ENCODE results near the gene MAPK8IP3.

MAPK8IP3 gene

GRCh38 chr16:1788708-1789100, 82.7 kb downstream of the MAPK8IP3 start:
- TF ChIP-seq ZBTB7A (IDR thresholded peaks at IDR 0.05; ENCODE audit: low read depth) (no peak), TAF1 (IDR thresholded peaks at IDR 0.05; ENCODE audit: low read depth) (no peak), TCF12 (IDR thresholded peaks at IDR 0.05; ENCODE audit: low read depth) (no peak), RAD21 (IDR thresholded peaks at IDR 0.05; ENCODE audit: low read depth) (no peak)

GRCh38 chr16:1789643-1790045, 83.6 kb downstream of the MAPK8IP3 start:
- TF ChIP-seq USF1 (IDR thresholded peaks at IDR 0.05), result no peak
- TF ChIP-seq CEBPB (IDR thresholded peaks at IDR 0.05), result no peak
- TF ChIP-seq EP300 (IDR thresholded peaks at IDR 0.05; ENCODE audit: borderline replicate concordance), result no peak

GRCh38 chr16:1790261-1790610, 84.2 kb downstream of the MAPK8IP3 start:
- TF ChIP-seq EP300 (IDR thresholded peaks at IDR 0.05; ENCODE audit: borderline replicate concordance) (no peak), MAX (IDR thresholded peaks at IDR 0.05) (no peak), EGR1 (IDR thresholded peaks at IDR 0.05) (no peak), TCF12 (IDR thresholded peaks at IDR 0.05; ENCODE audit: low read depth) (no peak), FOXM1 (IDR thresholded peaks at IDR 0.05; ENCODE audit: borderline replicate concordance, low read depth) (no peak), NFIC (IDR thresholded peaks at IDR 0.05) (no peak), CEBPB (IDR thresholded peaks at IDR 0.05) (no peak), TAF1 (IDR thresholded peaks at IDR 0.05; ENCODE audit: low read depth) (no peak), TEAD4 (IDR thresholded peaks at IDR 0.05) (no peak), ZBTB7A (IDR thresholded peaks at IDR 0.05; ENCODE audit: low read depth) (no peak), REST (IDR thresholded peaks at IDR 0.05; ENCODE audit: low read depth) (no peak), CREB1 (IDR thresholded peaks at IDR 0.05; ENCODE audit: low read depth) (no peak), RAD21 (IDR thresholded peaks at IDR 0.05; ENCODE audit: low read depth) (no peak), YY1 (IDR thresholded peaks at IDR 0.05; ENCODE audit: low read depth) (no peak), USF1 (IDR thresholded peaks at IDR 0.05) (no peak)

GRCh38 chr16:1790611-1791255, 84.7 kb downstream of the MAPK8IP3 start:
- TF ChIP-seq RAD21 (IDR thresholded peaks at IDR 0.05; ENCODE audit: low read depth) (no peak), EGR1 (IDR thresholded peaks at IDR 0.05) (no peak), MAX (IDR thresholded peaks at IDR 0.05) (no peak), ZBTB7A (IDR thresholded peaks at IDR 0.05; ENCODE audit: low read depth) (no peak), TCF12 (IDR thresholded peaks at IDR 0.05; ENCODE audit: low read depth) (no peak), EP300 (IDR thresholded peaks at IDR 0.05; ENCODE audit: borderline replicate concordance) (no peak), TAF1 (IDR thresholded peaks at IDR 0.05; ENCODE audit: low read depth) (no peak), YY1 (IDR thresholded peaks at IDR 0.05; ENCODE audit: low read depth) (no peak), NFIC (IDR thresholded peaks at IDR 0.05) (no peak), REST (IDR thresholded peaks at IDR 0.05; ENCODE audit: low read depth) (no peak), CEBPB (IDR thresholded peaks at IDR 0.05) (no peak), TEAD4 (IDR thresholded peaks at IDR 0.05) (no peak), CREB1 (IDR thresholded peaks at IDR 0.05; ENCODE audit: low read depth) (no peak), FOXM1 (IDR thresholded peaks at IDR 0.05; ENCODE audit: borderline replicate concordance, low read depth) (no peak), USF1 (IDR thresholded peaks at IDR 0.05) (no peak)

GRCh38 chr16:1791256-1791942, 85.4 kb downstream of the MAPK8IP3 start:
- TF ChIP-seq FOXM1 (IDR thresholded peaks at IDR 0.05; ENCODE audit: borderline replicate concordance, low read depth), result no peak
- TF ChIP-seq RAD21 (IDR thresholded peaks at IDR 0.05; ENCODE audit: low read depth), result no peak
- no peak for TF ChIP-seq NFIC (IDR thresholded peaks at IDR 0.05)
- TF ChIP-seq TEAD4 (IDR thresholded peaks at IDR 0.05), result no peak
- no peak for TF ChIP-seq CREB1 (IDR thresholded peaks at IDR 0.05; ENCODE audit: low read depth)
- no peak for TF ChIP-seq USF1 (IDR thresholded peaks at IDR 0.05)
- no peak for TF ChIP-seq MAX (IDR thresholded peaks at IDR 0.05)
- no peak for TF ChIP-seq EGR1 (IDR thresholded peaks at IDR 0.05)
- no peak for TF ChIP-seq YY1 (IDR thresholded peaks at IDR 0.05; ENCODE audit: low read depth)
- TF ChIP-seq REST (IDR thresholded peaks at IDR 0.05; ENCODE audit: low read depth), result no peak
- no peak for TF ChIP-seq ZBTB7A (IDR thresholded peaks at IDR 0.05; ENCODE audit: low read depth)
- TF ChIP-seq EP300 (IDR thresholded peaks at IDR 0.05; ENCODE audit: borderline replicate concordance), result no peak
- no peak for TF ChIP-seq CEBPB (IDR thresholded peaks at IDR 0.05)
- TF ChIP-seq TAF1 (IDR thresholded peaks at IDR 0.05; ENCODE audit: low read depth), result no peak
- TF ChIP-seq TCF12 (IDR thresholded peaks at IDR 0.05; ENCODE audit: low read depth), result no peak
